ENCODE measurements around the gene RPAP3.
"Not testable (repeated sequence)": the region's sequence is repeated elsewhere in the genome, so short reads cannot be mapped to it uniquely, and the experiment has no call there.

Gene RPAP3

GRCh38 chr12:47686645-47687240 lies 19.1 kb downstream of the RPAP3 start:
- DNase-seq (ENCODE audit: low read depth in 1 of 2, low spot score in 1 of 2) = peak in 1 of 2 donors; percentile 8

GRCh38 chr12:47679785-47680184 lies 26.0 kb downstream of the RPAP3 start:
- DNase-seq (ENCODE audit: low read depth in 1 of 2, low spot score in 1 of 2) = no peak

GRCh38 chr12:47672068-47672467 lies 33.8 kb downstream of the RPAP3 start:
- DNase-seq (ENCODE audit: low read depth in 1 of 2, low spot score in 1 of 2) = no peak

GRCh38 chr12:47667935-47668334 lies 37.9 kb downstream of the RPAP3 start:
- DNase-seq (ENCODE audit: low read depth in 1 of 2, low spot score in 1 of 2) = not testable (repeated sequence)

GRCh38 chr12:47652521-47653234 lies 53.2 kb downstream of the RPAP3 start:
- no peak for DNase-seq (ENCODE audit: low read depth in 1 of 2, low spot score in 1 of 2)

GRCh38 chr12:47651368-47652254 lies 54.2 kb downstream of the RPAP3 start:
- peak in 1 of 2 donors; percentile 42 for DNase-seq (ENCODE audit: low read depth in 1 of 2, low spot score in 1 of 2)

GRCh38 chr12:47650469-47650868 lies 55.4 kb downstream of the RPAP3 start:
- DNase-seq (ENCODE audit: low read depth in 1 of 2, low spot score in 1 of 2) = no peak

GRCh38 chr12:47649381-47649780 lies 56.4 kb downstream of the RPAP3 start:
- DNase-seq (ENCODE audit: low read depth in 1 of 2, low spot score in 1 of 2) = no peak

GRCh38 chr12:47648056-47648579 lies 57.7 kb downstream of the RPAP3 start:
- DNase-seq (ENCODE audit: low read depth in 1 of 2, low spot score in 1 of 2) = no peak

- not testable (repeated sequence) for DNase-seq (ENCODE audit: low read depth in 1 of 2, low spot score in 1 of 2)
Observed at GRCh38 chr12:47642310-47642709, 63.5 kb downstream of the RPAP3 start.

- DNase-seq (ENCODE audit: low read depth in 1 of 2, low spot score in 1 of 2) = peak in 1 of 2 donors; percentile 18
Observed at GRCh38 chr12:47636908-47637780, 68.7 kb downstream of the RPAP3 start.

GRCh38 chr12:47635770-47636169 lies 70.1 kb downstream of the RPAP3 start:
- not testable (repeated sequence) for DNase-seq (ENCODE audit: low read depth in 1 of 2, low spot score in 1 of 2)

GRCh38 chr12:47634127-47634526 lies 71.7 kb downstream of the RPAP3 start:
- no peak for DNase-seq (ENCODE audit: low read depth in 1 of 2, low spot score in 1 of 2)

- DNase-seq (ENCODE audit: low read depth in 1 of 2, low spot score in 1 of 2) = no peak
Observed at GRCh38 chr12:47621960-47622359, 83.9 kb downstream of the RPAP3 start.

- no peak for DNase-seq (ENCODE audit: low read depth in 1 of 2, low spot score in 1 of 2)
Observed at GRCh38 chr12:47617476-47617875, 88.4 kb downstream of the RPAP3 start.

- no peak for DNase-seq (ENCODE audit: low read depth in 1 of 2, low spot score in 1 of 2)
Observed at GRCh38 chr12:47616440-47616839, 89.4 kb downstream of the RPAP3 start.

GRCh38 chr12:47615711-47616110 lies 90.1 kb downstream of the RPAP3 start:
- DNase-seq (ENCODE audit: low read depth in 1 of 2, low spot score in 1 of 2) = no peak

- DNase-seq (ENCODE audit: low read depth in 1 of 2, low spot score in 1 of 2) = no peak
Observed at GRCh38 chr12:47614521-47614920, 91.3 kb downstream of the RPAP3 start.

- DNase-seq (ENCODE audit: low read depth in 1 of 2, low spot score in 1 of 2) = no peak
Observed at GRCh38 chr12:47612953-47613352, 92.9 kb downstream of the RPAP3 start.

- no peak for DNase-seq (ENCODE audit: low read depth in 1 of 2, low spot score in 1 of 2)
Observed at GRCh38 chr12:47611906-47612305, 93.9 kb downstream of the RPAP3 start.

All from activated CD4-positive, alpha-beta T cell treated with anti-CD3 and anti-CD28 coated beads, Interleukin-2, amount 50 U/mL, for 24 hours (primary cell).